NCI-H187 treated with DMSO at 0.1 percent for 48 hours (cell line): ENCODE measurements around the gene CD99.

Experiments used
- DNase-seq: peaks from one replicate; lab custom pipeline; 2025; lab: John Stamatoyannopoulos, UW

The CD99 gene

DNA sequence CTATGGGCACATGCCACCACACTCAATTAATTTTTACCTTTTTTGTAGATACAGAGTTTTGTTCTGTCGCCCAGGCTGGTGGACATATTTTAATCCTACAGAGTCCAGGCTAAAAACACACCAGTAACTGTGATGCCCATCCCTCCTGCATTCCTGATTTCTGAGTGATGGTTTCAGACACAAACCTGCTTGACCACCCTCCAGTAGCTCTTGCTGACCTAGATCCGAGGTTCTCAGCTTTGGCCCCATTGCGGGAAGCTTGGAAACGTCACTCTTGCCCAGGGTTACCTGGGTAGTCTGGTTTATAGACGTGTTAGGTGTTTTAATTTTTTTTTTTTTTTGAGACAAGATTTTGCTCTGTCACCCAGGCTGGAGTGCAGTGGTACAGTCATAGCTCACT, 7.5 kb downstream of the CD99 start:
- no peak for DNase-seq

DNA sequence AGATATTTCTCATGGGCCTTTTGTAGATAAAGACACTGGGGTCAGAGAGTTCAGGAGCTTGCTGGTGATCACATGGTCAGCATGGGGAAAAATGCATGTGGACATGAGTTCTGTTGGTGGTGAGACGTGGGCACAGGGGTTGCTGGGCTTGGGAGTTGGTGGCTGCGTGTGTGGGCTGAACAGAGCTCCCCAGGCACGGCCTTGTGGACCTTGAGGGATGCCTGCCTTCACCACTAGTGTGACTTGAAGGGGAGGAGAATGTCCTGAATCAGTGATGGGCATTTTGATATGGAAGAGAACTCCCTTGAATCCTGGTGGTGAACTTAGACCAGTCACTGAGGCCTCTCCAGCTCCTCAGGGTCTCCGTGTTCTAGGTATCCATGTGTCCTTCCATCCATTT, 8.9 kb downstream of the CD99 start:
- DNase-seq = no peak

DNA sequence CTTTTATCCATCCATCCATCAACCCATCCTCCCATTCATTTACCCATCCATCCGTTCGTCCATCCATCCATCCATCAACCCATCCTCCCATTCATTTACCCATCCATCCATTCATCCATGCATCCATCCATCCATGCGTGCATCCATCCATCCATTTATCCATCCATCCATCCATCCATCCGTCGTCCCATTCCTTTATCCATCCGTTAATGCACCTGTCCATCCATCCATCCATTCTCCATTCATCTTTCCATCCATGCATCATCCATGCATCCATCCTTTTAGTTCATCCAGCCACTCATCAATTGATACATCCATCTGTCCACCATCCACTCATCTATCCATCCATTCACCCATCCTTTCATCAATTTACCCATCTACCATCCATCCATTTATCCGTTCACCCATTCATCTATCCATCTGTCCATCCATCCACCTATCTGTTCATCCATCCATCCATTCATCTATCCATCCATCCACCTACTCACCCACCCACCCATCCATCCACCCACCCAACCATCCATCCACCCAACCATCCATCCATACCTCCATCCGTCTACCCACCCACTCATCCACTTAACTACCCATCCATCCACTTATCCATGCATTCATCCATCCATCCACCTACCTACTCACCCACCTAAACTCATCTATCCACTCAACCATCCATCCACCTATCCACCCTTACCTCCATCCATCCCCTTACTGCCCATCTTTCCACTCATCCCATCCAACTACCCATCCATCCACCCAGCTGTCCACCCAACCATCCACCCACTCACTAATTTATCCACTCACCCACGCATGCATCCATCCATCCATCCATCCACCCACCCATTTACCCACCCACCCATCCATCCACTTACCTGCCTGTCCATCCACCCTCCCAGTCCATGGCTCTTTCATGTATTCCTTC, 9.6 kb downstream of the CD99 start:
- no peak for DNase-seq

DNA sequence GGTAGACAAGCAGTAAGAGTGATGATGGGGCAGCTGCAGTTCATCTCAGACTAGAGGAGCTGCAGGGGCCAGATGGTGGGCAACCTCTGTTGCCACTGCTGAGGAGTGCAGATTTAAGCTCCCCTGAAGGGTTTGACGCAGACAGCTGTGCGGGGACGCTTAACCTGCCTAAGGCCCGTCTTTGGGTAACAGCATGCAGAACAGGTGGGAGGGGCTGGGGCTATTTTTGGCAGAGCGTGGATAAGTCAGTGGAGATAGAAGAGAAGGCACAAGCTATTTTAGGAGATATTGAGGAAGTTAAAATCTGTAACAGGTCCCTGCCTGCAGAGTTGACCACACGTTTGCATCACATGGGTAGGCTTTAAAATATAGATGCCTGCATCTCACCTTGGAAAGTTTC, 10.5 kb downstream of the CD99 start:
- no peak for DNase-seq

DNA sequence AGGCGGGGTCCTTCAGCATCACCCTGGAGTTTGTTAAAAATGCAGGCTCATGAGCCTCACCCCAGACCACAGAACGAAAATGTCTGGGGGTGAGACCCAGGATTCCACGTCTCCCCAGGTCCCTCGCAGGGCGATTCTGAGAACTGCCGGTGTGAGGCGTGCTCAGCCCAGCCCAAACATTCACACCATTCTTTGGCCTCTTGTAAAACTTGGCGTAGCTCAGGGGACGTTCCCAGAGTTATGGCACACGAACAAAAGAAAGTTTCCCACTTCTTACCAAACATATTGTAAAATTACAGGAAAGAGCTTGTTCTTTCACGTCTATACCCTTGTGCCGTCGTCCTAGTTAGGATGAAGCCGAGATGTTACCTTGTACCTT, 12.9 kb downstream of the CD99 start:
- no peak for DNase-seq

DNA sequence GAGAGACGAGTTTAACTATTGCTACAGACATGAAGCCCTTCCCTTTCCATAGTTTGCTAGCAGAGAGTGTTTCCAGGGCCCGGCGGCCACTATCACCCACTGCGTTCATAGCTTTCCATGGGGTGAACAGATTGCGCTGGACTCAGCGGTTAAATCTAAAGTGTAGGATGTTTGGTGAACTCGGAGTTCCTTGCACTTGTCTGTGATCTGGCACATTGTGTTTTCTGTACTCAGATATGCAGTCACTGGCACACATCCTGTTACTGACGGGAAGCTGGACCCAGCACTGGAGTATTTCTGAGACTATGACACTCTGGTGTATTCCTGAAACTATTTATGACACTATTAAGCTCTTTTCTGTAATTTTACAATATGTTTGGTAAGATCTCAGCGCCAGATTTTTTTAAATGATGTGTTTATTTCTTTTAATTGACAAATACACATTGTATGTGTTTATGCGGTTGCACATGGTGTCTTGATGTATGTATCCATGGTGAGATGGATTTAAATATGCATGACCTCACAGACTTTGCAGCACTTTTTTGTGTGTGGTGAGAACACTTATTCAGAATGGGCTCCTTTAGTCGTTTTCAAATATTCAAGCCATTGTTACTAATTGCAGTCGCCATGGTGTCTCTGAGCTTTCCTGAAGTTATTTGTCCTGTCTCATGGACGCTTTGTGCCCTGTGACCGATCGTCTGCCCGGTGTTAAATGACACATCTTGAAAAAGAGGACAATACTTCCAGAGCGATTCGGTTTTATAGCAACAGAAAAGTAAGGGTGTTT, 14.1 kb downstream of the CD99 start:
- no peak for DNase-seq

DNA sequence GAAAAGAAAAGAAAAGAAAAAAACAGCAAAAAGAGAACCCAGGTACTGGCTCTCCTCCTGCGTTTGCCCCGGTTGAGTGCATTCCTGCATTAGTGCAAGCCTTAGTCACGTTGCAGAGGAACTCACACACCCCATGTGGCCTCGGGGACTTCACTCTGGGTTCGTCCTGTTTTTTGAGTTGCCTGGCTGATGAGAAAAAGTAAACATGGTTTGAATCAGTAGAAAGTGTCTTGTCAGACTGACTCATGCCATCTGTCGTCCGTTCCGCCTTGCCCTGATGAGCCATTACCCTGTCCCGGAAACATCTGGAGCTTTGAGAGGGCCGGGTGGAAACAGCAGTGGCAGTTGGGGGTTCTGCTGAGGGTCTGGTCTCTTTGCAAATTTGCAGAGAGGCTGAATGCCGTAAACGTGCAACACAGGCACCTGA, 16.3 kb downstream of the CD99 start:
- no peak for DNase-seq

DNA sequence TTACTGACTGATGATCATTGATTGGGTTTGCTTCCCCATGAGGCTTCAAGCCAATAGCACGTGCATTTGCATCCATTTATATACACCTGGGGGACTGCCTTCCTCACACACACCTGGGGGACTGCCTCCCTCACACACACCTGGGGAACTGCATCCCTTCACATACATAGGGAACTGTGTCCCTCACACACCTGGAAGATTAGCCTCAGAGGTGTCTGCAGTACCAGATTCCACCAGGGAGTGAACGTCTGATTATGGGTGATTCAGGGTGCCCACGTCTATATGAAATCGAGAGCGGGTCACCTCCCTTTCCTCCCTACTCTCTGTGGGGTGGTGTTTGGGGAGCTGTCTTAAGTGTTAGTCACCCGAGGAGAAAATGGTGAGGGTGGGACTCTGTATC, 16.9 kb downstream of the CD99 start:
- no peak for DNase-seq

DNA sequence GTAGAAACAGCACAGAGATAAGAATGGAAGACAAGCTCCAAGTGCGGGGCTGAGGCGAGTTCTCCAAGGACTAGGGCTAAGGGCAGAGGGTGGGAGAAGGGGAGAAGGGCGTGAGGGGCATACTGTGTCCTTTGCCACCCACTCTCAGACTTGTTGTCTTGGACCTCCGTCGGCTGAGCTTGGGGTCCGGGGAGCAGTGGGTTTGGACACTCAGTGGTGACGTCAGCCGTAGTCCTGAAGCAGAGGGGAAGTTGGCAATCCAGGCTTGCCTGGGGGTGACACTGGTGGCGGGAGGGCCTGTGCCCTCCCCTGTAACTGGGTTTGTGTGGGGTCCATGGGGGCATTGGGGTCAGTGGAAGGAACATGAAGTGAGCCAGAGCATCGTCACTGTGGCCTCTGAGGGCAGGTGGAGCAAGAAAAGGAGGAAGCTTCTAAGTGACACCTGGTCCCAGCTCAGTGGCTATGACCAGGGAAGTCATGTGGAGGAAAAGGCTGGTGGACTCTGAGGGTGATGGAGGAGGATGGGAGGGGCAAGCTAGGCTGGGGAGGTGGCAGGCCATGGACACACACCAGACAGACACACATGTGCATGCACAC, 17.6 kb downstream of the CD99 start:
- no peak for DNase-seq

DNA sequence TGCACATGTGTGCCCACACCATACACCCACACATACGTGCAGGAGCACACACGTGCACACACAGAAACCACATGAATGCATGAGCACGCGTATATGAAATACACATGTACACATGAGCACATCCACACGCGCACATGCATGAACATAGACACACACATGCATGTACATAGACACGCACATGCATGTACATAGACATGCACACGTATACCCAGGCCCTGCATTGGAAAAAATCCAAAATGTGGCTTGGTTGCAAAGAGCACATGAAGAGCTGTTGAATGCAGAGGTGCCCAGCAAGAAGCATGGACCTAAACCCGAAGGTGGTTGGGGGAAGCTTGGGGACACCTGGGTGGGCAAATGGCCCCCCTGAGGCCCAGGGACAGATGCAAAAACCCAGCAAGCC, 18.5 kb downstream of the CD99 start:
- no peak for DNase-seq

DNA sequence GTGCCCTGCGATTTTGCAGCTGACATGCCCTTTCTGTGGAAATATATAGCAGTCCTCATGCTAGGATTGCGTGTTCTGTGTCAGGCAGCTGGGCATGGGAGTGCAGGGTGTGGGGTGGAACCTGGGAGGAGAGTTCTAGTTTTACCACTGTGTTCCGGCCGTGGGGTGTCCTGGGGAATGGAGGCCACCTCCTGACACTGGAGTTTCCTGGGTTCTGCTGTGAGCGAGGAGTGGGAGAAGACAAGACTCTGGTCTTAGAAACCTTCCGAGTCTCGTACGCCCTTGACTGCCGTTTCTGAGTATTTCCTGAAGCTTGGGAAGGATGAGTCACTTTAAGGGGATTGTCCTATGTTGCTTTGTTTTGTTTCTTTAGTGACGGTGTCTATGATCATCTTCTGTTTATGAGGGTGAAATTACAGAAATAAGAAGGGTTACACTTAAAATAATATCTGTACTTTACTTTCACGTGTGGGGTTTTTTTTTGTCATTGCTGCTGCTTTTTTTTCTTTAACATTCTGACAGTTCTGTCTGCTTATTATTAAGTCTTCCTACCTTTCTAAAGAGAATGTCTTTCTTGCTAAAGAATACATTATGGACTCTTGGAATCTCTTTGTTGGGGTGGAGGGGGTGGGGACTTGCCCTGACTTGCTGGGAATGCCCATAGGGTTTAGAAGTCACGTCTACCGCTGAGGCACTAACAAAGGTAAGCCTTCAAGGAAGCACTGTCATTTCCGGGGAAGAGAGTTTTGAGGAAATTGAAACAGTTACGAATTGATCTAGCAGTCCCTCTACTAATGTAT, 19.1 kb downstream of the CD99 start:
- DNase-seq = no peak

DNA sequence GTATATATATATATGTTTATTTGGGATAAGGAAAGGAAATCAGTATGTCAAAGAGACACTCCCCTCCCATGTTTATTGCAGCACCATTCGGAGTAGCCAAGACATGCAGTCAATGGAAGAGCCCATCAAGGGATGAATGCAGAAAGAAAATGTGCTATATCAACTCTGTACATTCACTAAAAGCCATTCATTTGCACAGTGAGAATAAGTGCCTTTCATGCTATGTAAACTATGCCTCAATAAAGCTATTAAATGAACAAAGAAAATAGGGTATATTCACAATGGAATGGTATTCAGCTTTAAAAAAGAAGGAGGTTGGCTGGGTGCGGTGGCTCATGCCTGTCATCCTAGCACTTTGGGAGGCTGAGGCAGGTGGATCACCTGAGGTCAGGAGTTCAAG, 20.3 kb downstream of the CD99 start:
- no peak for DNase-seq

DNA sequence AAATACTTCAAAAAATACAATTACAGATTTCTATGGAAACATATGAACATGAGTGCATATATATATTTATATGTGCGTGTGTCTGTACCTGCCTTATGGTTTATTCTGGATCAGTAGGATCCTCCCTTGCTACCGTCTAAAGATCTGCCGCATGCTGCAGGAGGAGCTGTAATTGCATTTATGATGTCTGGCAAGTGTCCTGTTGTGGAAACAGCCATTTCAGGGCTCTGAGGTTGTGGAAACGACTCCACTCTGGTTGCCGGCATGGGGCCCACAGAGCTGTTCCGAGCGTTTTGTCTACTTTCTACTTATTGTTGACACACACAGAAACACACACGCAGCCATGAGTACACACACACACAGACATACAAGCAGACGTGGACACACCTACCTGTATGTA, 21.3 kb downstream of the CD99 start:
- DNase-seq = no peak

DNA sequence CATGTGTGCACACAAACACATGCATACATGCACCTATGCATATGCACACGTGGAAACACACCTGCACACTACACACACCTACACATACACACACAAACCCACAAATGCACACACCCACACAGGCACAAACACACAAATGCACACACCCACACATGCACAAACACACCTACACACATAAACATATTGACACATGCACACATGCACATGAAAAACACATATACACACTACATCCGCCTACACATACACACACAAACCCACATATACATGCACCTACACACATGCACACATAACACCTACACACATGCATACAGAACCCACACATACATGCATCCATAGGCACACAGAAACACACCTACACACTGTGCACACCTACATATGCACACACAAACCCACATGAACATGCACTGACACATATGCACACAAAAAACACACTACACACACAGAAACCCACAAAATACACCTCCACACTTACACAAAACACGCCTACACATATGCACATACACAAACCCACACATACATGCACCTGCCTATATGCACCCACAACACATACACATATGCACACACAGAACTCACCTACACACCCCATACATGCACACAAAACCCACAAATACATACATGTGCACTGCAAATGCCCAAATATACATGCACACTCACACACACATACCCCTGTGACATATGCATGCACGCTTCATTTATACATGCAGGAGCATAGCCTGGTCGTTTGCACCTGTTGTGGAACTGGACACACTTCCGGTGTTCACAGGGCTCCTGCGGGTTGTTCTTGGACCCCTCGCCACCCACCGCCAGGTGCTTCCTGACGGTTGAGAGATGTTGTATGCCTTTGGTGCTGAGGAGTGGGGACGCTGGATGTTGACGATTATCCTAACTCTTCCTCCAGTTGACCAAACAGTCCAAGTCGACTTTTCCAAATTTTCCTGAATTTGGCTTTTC, 22.1 kb downstream of the CD99 start:
- DNase-seq = no peak

DNA sequence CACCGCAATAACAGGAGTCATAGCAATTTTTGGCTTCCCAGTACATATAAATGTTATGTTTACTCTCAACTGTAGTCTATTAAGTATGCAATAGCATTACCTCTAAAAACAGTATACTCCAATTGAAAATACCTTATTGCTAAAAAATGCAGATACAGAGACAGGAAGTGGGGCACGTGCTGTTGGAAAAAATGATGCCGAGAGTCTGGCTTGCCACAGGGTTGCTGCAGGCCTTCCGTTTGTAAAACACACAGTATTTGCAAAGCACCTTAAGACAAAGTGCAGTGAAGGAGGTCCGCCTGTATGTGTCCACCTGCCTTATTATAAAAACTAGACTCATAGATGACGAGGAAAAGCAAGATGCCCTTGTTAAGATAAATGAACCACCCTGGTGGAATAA, 23.5 kb downstream of the CD99 start:
- DNase-seq = no peak

DNA sequence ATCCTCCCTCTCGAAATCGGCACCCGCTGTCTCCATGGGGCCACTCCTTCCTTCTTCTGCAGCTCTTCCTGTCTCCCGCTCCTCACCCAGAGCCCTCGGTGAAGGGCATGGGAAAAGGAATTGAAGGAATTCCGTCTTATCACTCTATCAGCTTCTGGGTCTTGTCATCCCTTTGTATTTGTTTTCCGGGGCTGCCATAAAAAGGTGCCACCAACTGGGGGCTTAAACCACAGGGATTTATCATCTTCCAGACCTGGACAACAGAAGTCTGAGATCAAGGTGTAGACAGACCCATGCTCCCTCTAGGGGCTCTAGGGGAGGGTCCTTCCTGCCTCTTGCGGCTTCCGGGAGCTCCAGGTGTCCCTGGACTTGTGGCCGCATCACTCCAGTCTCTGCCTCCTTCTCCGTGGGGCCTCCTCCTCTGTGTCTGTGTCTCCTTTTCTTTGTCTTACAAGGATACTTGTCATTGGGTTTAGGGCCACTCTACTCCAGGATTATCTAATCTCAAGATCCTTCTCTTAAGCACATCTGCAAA, 24.0 kb downstream of the CD99 start:
- DNase-seq = no peak

DNA sequence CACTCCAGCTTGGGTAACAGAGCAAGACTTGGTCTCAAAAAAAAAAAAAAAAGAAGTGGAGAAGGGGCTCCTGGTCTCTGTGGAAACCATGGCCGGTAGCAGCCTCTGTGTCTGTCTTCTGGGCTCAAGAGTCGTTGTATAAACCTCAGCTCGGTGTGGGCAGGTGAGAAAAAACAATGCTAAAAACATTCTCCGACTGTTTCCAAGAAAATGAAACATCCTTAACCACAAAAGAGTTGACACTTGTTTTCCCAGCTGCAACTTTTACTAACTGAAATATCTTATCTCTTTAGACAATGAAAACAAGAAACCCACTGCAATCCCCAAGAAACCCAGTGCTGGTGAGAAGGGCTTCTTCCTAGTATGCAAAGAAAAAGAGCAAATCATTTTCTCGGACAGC, 26.2 kb downstream of the CD99 start:
- no peak for DNase-seq

DNA sequence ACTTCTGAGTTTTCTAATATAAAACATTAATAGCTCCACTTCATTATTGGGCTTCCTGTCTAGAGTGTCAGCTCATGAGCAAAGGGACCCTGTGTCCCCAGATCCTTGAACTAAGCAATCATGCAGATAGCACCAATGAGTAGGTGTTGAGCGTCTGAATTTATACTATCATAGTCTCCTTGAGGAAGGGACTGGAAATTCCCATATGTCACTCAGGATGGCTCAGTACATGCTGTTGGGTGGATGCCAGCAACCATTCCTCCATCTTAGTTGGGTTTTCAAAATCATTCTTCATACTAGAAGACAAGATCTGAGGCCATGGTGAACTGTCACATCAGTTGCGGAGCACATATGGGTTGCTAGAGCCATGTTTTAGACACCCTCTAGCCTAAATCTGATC, 27.7 kb downstream of the CD99 start:
- no peak for DNase-seq

DNA sequence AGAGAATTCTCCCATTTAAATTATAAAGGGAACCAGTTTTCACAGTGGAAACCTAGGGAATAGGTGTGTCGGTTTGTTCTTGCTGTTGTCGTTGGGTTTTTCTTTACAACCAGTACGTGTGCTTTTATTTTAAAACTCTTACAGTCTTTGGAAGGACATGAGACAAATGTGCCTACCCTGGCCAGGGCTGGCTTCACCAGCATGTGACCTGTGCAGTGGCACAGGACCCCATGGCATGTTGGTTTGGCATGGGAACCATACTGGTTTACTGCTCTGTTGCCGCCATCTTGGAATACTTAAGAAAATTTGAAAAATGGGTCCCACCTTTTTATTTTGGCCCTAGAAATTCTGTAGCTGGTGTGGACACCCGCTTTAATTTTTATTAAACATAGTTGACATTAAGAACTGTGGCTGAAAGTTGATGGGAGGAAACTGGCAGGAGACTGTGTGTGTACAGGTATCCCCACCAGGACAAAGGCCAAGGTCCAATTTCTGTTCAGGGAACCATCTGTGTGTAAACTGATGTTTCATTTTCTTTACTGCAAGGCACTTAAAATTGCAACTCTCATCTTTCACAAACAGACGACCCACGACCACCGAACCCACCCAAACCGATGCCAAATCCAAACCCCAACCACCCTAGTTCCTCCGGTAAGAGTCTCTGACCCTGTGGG, 28.8 kb downstream of the CD99 start:
- no peak for DNase-seq

DNA sequence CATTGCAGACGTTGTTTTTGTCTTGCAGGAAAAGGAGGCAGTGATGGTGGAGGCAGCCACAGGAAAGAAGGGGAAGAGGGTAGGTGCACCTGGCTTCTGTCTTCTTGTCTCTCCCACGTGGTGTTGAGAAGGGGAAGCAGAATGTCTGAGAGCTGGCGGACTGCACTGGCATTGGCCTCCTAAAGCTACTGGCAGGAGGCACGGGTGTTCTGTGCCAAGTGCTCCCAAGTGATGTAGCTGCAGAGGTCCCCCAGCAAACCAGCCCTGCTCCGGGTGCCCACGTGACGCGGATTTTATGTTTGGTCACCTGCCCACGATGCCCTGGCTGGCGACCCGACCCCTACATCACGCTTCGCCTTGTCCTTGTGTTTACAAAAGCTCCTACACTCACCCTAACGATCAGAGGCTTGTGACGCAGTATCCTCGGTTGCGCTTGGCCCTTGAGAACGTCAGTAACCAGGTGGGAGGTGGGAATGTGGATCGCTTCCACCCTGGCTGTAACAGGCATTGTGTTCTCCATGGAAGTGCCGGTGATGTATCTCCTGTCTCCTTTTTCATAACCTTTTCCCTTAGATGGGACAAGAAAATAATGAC, 32.3 kb downstream of the CD99 start:
- no peak for DNase-seq
